ENCODE measurements around the gene TRIM63. TPM values are rescaled to one million over a fixed set of nuclear protein-coding genes. Genes with fewer than 3 reads are reported as not detected.

The TRIM63 gene
- total RNA-seq, 2 experiments from 2014 or later: not detected

DNA sequence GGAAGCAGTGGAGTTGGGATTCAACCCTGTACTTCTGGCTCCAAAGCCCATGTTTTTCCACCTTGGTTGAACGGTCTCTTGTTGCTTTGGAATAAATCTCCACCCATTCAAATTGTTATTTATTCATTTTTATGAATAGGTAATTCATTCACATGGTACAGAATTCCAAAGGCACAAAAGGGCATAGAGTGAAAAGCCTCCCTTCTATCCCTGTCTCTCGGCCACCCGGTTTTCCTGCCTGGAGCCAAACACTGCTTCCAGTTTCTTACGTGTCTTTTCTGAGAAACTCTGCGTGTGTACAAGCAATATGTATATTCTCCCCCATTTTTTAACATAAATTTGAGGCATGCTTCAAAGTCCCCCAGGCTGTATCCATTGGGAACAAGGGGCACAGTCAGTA, 41.9 kb downstream of the TRIM63 start:
- H3K4me2 ChIP-seq (ENCODE audit: low read length): no peak overlapping the region
- TF ChIP-seq, protein P1, sequence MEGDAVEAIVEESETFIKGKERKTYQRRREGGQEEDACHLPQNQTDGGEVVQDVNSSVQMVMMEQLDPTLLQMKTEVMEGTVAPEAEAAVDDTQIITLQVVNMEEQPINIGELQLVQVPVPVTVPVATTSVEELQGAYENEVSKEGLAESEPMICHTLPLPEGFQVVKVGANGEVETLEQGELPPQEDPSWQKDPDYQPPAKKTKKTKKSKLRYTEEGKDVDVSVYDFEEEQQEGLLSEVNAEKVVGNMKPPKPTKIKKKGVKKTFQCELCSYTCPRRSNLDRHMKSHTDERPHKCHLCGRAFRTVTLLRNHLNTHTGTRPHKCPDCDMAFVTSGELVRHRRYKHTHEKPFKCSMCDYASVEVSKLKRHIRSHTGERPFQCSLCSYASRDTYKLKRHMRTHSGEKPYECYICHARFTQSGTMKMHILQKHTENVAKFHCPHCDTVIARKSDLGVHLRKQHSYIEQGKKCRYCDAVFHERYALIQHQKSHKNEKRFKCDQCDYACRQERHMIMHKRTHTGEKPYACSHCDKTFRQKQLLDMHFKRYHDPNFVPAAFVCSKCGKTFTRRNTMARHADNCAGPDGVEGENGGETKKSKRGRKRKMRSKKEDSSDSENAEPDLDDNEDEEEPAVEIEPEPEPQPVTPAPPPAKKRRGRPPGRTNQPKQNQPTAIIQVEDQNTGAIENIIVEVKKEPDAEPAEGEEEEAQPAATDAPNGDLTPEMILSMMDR (conservative IDR thresholded peaks at IDR 0.05; ENCODE audit: low read length): no peak
- no peak for TF ChIP-seq EZH2phosphoT487 (IDR thresholded peaks at IDR 0.05; ENCODE audit: borderline replicate concordance, low read depth, low read length)
- no peaks in the 10 kb centered on the region for H3K36me3 ChIP-seq (ENCODE audit: insufficient read depth, low read length)
- H4K20me1 ChIP-seq (ENCODE audit: insufficient read depth, low read length): no peaks in the 10 kb centered on the region
- H3K9me2 ChIP-seq (ENCODE audit: insufficient read depth, low read length): no peaks in the 10 kb centered on the region
- intact Hi-C loops (cut with micrococcal nuclease; ENCODE audit: unreplicated experiment): no loop called here
- BruUV-seq (replicated peaks): no TSS peak
- DNase-seq (ENCODE audit: low spot score): no peak
- no peak overlapping the region for H3K27ac ChIP-seq (ENCODE audit: low read depth, low read length, poor library complexity, severe bottlenecking)
- H3K79me2 ChIP-seq (ENCODE audit: insufficient read depth, low read depth, low read length): no peaks in the 10 kb centered on the region
- ChIA-PET CTCF (ENCODE audit: unreplicated experiment) (no interaction called here), POLR2A (no interaction called here)
- no peak overlapping the region for H3K4me3 ChIP-seq (ENCODE audit: low read depth, low read length, poor library complexity, severe bottlenecking)
- H3K4me1 ChIP-seq (ENCODE audit: insufficient read depth, low read length, poor library complexity, severe bottlenecking): peaks cover 4% of the 10 kb centered on the region
- H3K9me3 ChIP-seq (ENCODE audit: low read length): no peaks in the 10 kb centered on the region
- no peak overlapping the region for H2AFZ ChIP-seq (ENCODE audit: low read length)

DNA sequence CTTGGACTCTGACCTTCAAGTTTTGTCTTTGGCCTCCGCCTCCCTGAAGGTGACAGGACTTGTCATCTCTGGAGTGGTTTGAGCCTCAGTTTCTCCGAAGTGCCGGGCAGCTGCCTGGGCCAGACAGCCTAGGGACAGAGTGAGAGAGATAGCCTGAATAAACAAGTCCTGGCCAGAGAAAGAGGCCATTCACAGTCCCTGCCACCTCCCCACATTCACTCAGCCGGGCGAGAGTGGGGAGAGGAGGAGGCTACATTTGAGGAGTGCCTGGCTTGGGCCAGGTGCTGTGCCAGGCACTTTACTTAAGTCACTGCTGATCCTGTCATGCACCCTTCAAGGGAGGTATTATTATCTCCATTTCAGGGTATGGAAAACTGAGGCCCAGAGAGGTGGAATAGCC, 42.4 kb downstream of the TRIM63 start:
- H3K27ac ChIP-seq (ENCODE audit: low read depth, low read length, poor library complexity, severe bottlenecking): no peak overlapping the region
- no peak for DNase-seq (ENCODE audit: low spot score)
- H3K4me1 ChIP-seq (ENCODE audit: insufficient read depth, low read length, poor library complexity, severe bottlenecking): peaks cover 4% of the 10 kb centered on the region
- H3K9me2 ChIP-seq (ENCODE audit: insufficient read depth, low read length): no peaks in the 10 kb centered on the region
- ChIA-PET POLR2A (interaction anchor here (0.6 kb wide), 1 partner anchor 181 kb away, joined by 3 read pairs; no protein-coding TSS in a partner anchor), CTCF (ENCODE audit: unreplicated experiment) (no interaction called here)
- H3K79me2 ChIP-seq (ENCODE audit: insufficient read depth, low read depth, low read length): no peaks in the 10 kb centered on the region
- no peak overlapping the region for H3K4me3 ChIP-seq (ENCODE audit: low read depth, low read length, poor library complexity, severe bottlenecking)
- no peaks in the 10 kb centered on the region for H3K36me3 ChIP-seq (ENCODE audit: insufficient read depth, low read length)
- BruUV-seq (replicated peaks): no TSS peak
- intact Hi-C loops (cut with micrococcal nuclease; ENCODE audit: unreplicated experiment): no loop called here
- H2AFZ ChIP-seq (ENCODE audit: low read length): no peak overlapping the region
- no peak for TF ChIP-seq EZH2phosphoT487 (IDR thresholded peaks at IDR 0.05; ENCODE audit: borderline replicate concordance, low read depth, low read length)
- TF ChIP-seq, protein P1 (conservative IDR thresholded peaks at IDR 0.05; ENCODE audit: low read length): no peak
- no peaks in the 10 kb centered on the region for H4K20me1 ChIP-seq (ENCODE audit: insufficient read depth, low read length)
- no peak overlapping the region for H3K4me2 ChIP-seq (ENCODE audit: low read length)
- H3K9me3 ChIP-seq (ENCODE audit: low read length): no peaks in the 10 kb centered on the region

DNA sequence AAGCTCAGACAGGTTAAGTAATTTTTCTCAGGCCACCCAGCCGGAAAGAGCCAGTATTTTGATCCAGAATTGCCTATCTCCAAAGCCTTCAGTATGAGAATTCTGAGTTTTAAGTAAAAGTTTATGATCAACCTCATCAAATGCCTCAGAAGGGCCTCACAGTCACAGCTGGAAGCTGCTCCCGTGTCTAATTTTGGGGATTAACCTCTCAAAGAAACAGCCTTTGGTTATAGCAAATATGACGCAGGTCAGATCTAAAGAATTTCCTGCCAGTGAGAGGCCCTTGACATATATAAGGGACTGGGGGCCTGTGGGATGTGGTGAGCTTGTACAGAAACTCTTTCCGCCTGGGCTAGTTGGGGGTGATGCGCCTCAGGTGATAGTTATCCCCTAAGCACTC, 43.6 kb downstream of the TRIM63 start:
- H3K27ac ChIP-seq (ENCODE audit: low read depth, low read length, poor library complexity, severe bottlenecking): no peak overlapping the region
- H3K4me3 ChIP-seq (ENCODE audit: low read depth, low read length, poor library complexity, severe bottlenecking): no peak overlapping the region
- no peak for DNase-seq (ENCODE audit: low spot score)
- intact Hi-C loops (cut with micrococcal nuclease; ENCODE audit: unreplicated experiment): no loop called here
- H2AFZ ChIP-seq (ENCODE audit: low read length): no peak overlapping the region
- H3K9me2 ChIP-seq (ENCODE audit: insufficient read depth, low read length): no peaks in the 10 kb centered on the region
- H4K20me1 ChIP-seq (ENCODE audit: insufficient read depth, low read length): no peaks in the 10 kb centered on the region
- H3K36me3 ChIP-seq (ENCODE audit: insufficient read depth, low read length): no peaks in the 10 kb centered on the region
- no TSS peak for BruUV-seq (replicated peaks)
- peaks cover 4% of the 10 kb centered on the region for H3K4me1 ChIP-seq (ENCODE audit: insufficient read depth, low read length, poor library complexity, severe bottlenecking)
- no peak overlapping the region for H3K4me2 ChIP-seq (ENCODE audit: low read length)
- no peaks in the 10 kb centered on the region for H3K79me2 ChIP-seq (ENCODE audit: insufficient read depth, low read depth, low read length)
- CTCF ChIA-PET (ENCODE audit: unreplicated experiment): no interaction called here
- POLR2A ChIA-PET: no interaction called here
- H3K9me3 ChIP-seq (ENCODE audit: low read length): no peaks in the 10 kb centered on the region
- TF ChIP-seq EZH2phosphoT487 (IDR thresholded peaks at IDR 0.05; ENCODE audit: borderline replicate concordance, low read depth, low read length): no peak
- TF ChIP-seq, protein P1 (conservative IDR thresholded peaks at IDR 0.05; ENCODE audit: low read length): no peak

Data from OCI-LY7 (cell line).